ENCODE measurements around the gene PHACTR4. TPM values are rescaled to one million over a fixed set of nuclear protein-coding genes. Genes with fewer than 3 reads are reported as not detected.
"Not testable (repeated sequence)": the region's sequence is repeated elsewhere in the genome, so short reads cannot be mapped to it uniquely, and the experiment has no call there.

The PHACTR4 gene
- total RNA-seq, 1 donor = 16.3 TPM

DNA sequence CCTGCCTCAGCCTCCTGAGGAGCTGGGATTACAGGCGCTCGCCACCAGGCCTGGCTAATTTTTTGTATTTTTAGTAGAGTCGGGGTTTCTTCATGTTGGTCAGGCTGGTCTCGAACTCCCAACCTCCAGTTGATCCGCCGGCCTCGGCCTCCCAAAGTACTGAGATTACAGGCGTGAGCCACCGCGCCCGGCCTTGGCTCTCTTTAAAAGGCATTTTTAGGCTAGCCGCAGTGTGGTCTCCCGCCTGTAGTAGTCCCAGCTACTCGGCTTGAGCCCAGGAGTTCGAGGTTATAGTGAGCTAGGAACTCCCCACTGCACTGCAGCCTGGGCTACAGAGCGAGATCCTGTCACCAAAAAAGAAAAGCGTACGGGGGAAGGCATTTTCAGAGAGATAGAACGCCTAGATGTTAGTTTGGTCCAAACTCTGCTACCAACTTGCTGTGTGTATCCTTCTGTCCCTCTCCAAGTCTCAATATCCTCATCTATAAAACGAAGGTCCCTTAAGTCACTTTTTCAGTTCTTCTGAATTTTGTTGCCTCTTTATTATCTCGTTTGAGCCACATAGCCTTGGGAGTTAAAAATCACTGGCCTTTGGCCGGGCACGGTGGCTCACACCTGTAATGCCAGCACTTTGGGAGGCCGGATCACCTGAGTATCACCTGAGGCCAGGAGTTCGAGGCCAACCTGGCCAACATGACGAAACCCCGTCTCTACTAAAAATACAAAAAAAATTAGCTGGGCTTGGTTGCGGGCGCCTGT, 40.0 kb upstream of the PHACTR4 start:
- TF ChIP-seq, protein P1, sequence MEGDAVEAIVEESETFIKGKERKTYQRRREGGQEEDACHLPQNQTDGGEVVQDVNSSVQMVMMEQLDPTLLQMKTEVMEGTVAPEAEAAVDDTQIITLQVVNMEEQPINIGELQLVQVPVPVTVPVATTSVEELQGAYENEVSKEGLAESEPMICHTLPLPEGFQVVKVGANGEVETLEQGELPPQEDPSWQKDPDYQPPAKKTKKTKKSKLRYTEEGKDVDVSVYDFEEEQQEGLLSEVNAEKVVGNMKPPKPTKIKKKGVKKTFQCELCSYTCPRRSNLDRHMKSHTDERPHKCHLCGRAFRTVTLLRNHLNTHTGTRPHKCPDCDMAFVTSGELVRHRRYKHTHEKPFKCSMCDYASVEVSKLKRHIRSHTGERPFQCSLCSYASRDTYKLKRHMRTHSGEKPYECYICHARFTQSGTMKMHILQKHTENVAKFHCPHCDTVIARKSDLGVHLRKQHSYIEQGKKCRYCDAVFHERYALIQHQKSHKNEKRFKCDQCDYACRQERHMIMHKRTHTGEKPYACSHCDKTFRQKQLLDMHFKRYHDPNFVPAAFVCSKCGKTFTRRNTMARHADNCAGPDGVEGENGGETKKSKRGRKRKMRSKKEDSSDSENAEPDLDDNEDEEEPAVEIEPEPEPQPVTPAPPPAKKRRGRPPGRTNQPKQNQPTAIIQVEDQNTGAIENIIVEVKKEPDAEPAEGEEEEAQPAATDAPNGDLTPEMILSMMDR (IDR thresholded peaks at IDR 0.05; ENCODE audit: insufficient read depth, low read length) = peak; percentile 14

GRCh38 chr1:28338897-28339296, 30.6 kb upstream of the PHACTR4 start:
- no peak for DNase-seq (ENCODE audit: low read depth)
- TF ChIP-seq, protein P1 (IDR thresholded peaks at IDR 0.05; ENCODE audit: insufficient read depth, low read length) = no peak
- H3K4me3 ChIP-seq (ENCODE audit: low read depth, low read length) = no peak overlapping the region

More for the DNA sequence above, 40.0 kb upstream of the PHACTR4 start:
- H3K4me3 ChIP-seq (ENCODE audit: low read depth, low read length) = peak overlapping the region; percentile 88
- DNase-seq (ENCODE audit: low read depth) = peak; percentile 30

- no peak overlapping the region for H3K4me3 ChIP-seq (ENCODE audit: low read depth, low read length)
- no peak for DNase-seq (ENCODE audit: low read depth)
- TF ChIP-seq, protein P1 (IDR thresholded peaks at IDR 0.05; ENCODE audit: insufficient read depth, low read length) = no peak
Measured at GRCh38 chr1:28339551-28339950, 30.0 kb upstream of the PHACTR4 start.

GRCh38 chr1:28340221-28340974, 29.1 kb upstream of the PHACTR4 start:
- H3K4me3 ChIP-seq (ENCODE audit: low read depth, low read length) = no peak overlapping the region
- TF ChIP-seq, protein P1 (IDR thresholded peaks at IDR 0.05; ENCODE audit: insufficient read depth, low read length) = no peak
- DNase-seq (ENCODE audit: low read depth) = no peak

GRCh38 chr1:28341591-28341990, 27.9 kb upstream of the PHACTR4 start:
- DNase-seq (ENCODE audit: low read depth) = no peak

DNA sequence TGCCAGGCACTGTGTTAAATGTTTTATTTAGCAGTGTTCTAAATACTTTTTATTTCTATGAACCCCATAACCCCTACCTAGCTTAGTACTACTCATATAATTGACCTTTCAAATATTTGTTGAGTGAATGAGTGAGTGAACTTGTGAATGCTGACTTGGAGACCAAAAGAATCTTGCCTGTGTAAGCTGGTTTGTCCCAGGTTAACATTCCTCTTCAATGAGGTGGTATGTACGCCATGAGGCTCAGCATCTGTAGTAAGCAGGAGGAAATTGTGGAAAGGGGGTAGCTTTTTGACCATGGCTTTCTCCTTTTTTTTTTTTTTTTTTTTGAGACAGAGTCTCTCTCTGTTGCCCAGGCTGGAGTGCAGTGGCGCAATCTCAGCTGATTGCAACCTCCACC, 26.1 kb upstream of the PHACTR4 start:
- TF ChIP-seq, protein P1 (IDR thresholded peaks at IDR 0.05; ENCODE audit: insufficient read depth, low read length) = no peak
- DNase-seq (ENCODE audit: low read depth) = no peak
- no peak overlapping the region for H3K4me3 ChIP-seq (ENCODE audit: low read depth, low read length)

More at GRCh38 chr1:28341591-28341990, 27.9 kb upstream of the PHACTR4 start:
- H3K4me3 ChIP-seq (ENCODE audit: low read depth, low read length) = no peak overlapping the region
- TF ChIP-seq, protein P1 (IDR thresholded peaks at IDR 0.05; ENCODE audit: insufficient read depth, low read length) = no peak

- not testable (repeated sequence) for H3K4me3 ChIP-seq (ENCODE audit: low read depth, low read length); DNase-seq (ENCODE audit: low read depth)
Measured at GRCh38 chr1:28353248-28353810, 16.2 kb upstream of the PHACTR4 start.

Data from fibroblast of the aortic adventitia (primary cell).